ENCODE data around the gene APOBEC4. TPM values are rescaled to one million over a fixed set of nuclear protein-coding genes. Genes with fewer than 3 reads are reported as not detected.

The APOBEC4 gene
- total RNA-seq, 1 donor from 2014 or later: not detected

GRCh38 chr1:183656355-183656754, 3.2 kb upstream of the APOBEC4 start:
- H3K36me3 Mint-ChIP-seq (ENCODE audit: low read depth, unreplicated experiment): no peaks in the 10 kb centered on the region
- DNase-seq (ENCODE audit: low spot score): no peak
- H3K27me3 Mint-ChIP-seq (ENCODE audit: unreplicated experiment): no peaks in the 10 kb centered on the region
- no peak for TF ChIP-seq CTCF (IDR thresholded peaks at IDR 0.05; ENCODE audit: unreplicated experiment)
- H3K4me1 Mint-ChIP-seq (ENCODE audit: unreplicated experiment): peaks cover 29% of the 10 kb centered on the region
- H3K4me3 Mint-ChIP-seq (ENCODE audit: unreplicated experiment): no peak overlapping the region
- no peaks in the 10 kb centered on the region for H3K9me3 Mint-ChIP-seq (ENCODE audit: unreplicated experiment)
- H3K27ac Mint-ChIP-seq (ENCODE audit: unreplicated experiment): no peak overlapping the region

GRCh38 chr1:183655562-183656075, 2.5 kb upstream of the APOBEC4 start:
- H3K9me3 Mint-ChIP-seq (ENCODE audit: unreplicated experiment): no peaks in the 10 kb centered on the region
- TF ChIP-seq CTCF (IDR thresholded peaks at IDR 0.05; ENCODE audit: unreplicated experiment): peak; percentile 89
- no peak overlapping the region for H3K4me3 Mint-ChIP-seq (ENCODE audit: unreplicated experiment)
- H3K27me3 Mint-ChIP-seq (ENCODE audit: unreplicated experiment): no peaks in the 10 kb centered on the region
- peaks cover 32% of the 10 kb centered on the region for H3K4me1 Mint-ChIP-seq (ENCODE audit: unreplicated experiment)
- DNase-seq (ENCODE audit: low spot score): peak; percentile 83
- no peaks in the 10 kb centered on the region for H3K36me3 Mint-ChIP-seq (ENCODE audit: low read depth, unreplicated experiment)
- H3K27ac Mint-ChIP-seq (ENCODE audit: unreplicated experiment): peak overlapping the region; percentile 54

- no peaks in the 10 kb centered on the region for H3K27me3 Mint-ChIP-seq (ENCODE audit: unreplicated experiment)
- no peak for DNase-seq (ENCODE audit: low spot score)
- H3K9me3 Mint-ChIP-seq (ENCODE audit: unreplicated experiment): no peaks in the 10 kb centered on the region
- H3K4me3 Mint-ChIP-seq (ENCODE audit: unreplicated experiment): no peak overlapping the region
- TF ChIP-seq CTCF (IDR thresholded peaks at IDR 0.05; ENCODE audit: unreplicated experiment): no peak
- peaks cover 32% of the 10 kb centered on the region for H3K4me1 Mint-ChIP-seq (ENCODE audit: unreplicated experiment)
- no peaks in the 10 kb centered on the region for H3K36me3 Mint-ChIP-seq (ENCODE audit: low read depth, unreplicated experiment)
- no peak overlapping the region for H3K27ac Mint-ChIP-seq (ENCODE audit: unreplicated experiment)
Observed at GRCh38 chr1:183654706-183655105, 1.6 kb upstream of the APOBEC4 start.

- no peak for DNase-seq (ENCODE audit: low spot score)
- Mint-ChIP-seq H3K4me1 (ENCODE audit: unreplicated experiment) (peaks cover 32% of the 10 kb centered on the region), H3K36me3 (ENCODE audit: low read depth, unreplicated experiment) (no peaks in the 10 kb centered on the region), H3K27ac (ENCODE audit: unreplicated experiment) (peak overlapping the region; percentile 39), H3K9me3 (ENCODE audit: unreplicated experiment) (no peaks in the 10 kb centered on the region), H3K27me3 (ENCODE audit: unreplicated experiment) (no peaks in the 10 kb centered on the region), H3K4me3 (ENCODE audit: unreplicated experiment) (no peak overlapping the region)
- TF ChIP-seq CTCF (IDR thresholded peaks at IDR 0.05; ENCODE audit: unreplicated experiment): no peak
Observed at GRCh38 chr1:183653876-183654451, 848 bp upstream of the APOBEC4 start.

GRCh38 chr1:183653462-183653794, 312 bp upstream of the APOBEC4 start:
- H3K4me3 Mint-ChIP-seq (ENCODE audit: unreplicated experiment): no peak overlapping the region
- DNase-seq (ENCODE audit: low spot score): no peak
- H3K9me3 Mint-ChIP-seq (ENCODE audit: unreplicated experiment): no peaks in the 10 kb centered on the region
- no peak for TF ChIP-seq CTCF (IDR thresholded peaks at IDR 0.05; ENCODE audit: unreplicated experiment)
- peaks cover 32% of the 10 kb centered on the region for H3K4me1 Mint-ChIP-seq (ENCODE audit: unreplicated experiment)
- peak overlapping the region; percentile 39 for H3K27ac Mint-ChIP-seq (ENCODE audit: unreplicated experiment)
- H3K27me3 Mint-ChIP-seq (ENCODE audit: unreplicated experiment): no peaks in the 10 kb centered on the region
- H3K36me3 Mint-ChIP-seq (ENCODE audit: low read depth, unreplicated experiment): no peaks in the 10 kb centered on the region

Data from endothelial cell (in vitro differentiated cells).